GM10248 (cell line): Measurements from ENCODE around the gene QPCTL.
"Not testable (repeated sequence)": the region's sequence is repeated elsewhere in the genome, so short reads cannot be mapped to it uniquely, and the experiment has no call there.

Source experiments
- CTCF ChIA-PET: fragments of 300-600 bp; sonication (Branson Sonifier 250); formaldehyde crosslinking; extraction: SDS; loops from one replicate; lab custom pipeline; 2021; ENCODE audit warnings: antibody characterized with exemption; lab: Yijun Ruan, JAX
- POLR2A ChIA-PET: fragments of 350-650 bp; sonication (Branson Sonifier 250); formaldehyde crosslinking; extraction: SDS; loops from one replicate; lab custom pipeline; 2020; ENCODE audit warnings: antibody characterized with exemption; lab: Yijun Ruan, JAX
- DNase-seq: peaks from one replicate; pipeline ENCODE4 v3.0.0; 2012; ENCODE audit errors: extremely low spot score
- CTCF ChIP-seq: IDR thresholded peaks from 2 replicates; pipeline ENCODE4 v1.5.1; 2012; ENCODE audit warnings: mild to moderate bottlenecking, low read depth; ENCODE audit errors: extremely low read depth, missing control alignments, control extremely low read depth

The QPCTL gene

GRCh38 chr19:45717983-45718650 is 25.7 kb downstream of the QPCTL start:
- no peak for TF ChIP-seq CTCF
- no peak for DNase-seq
- ChIA-PET POLR2A (interaction anchor here (0.6 to 1.2 kb wide), 2 partner anchors 11 to 18 kb away, joined by 3 to 5 read pairs; no protein-coding TSS in a partner anchor), CTCF (interaction anchor here (0.6 to 8.3 kb wide), 7 partner anchors 12 to 232 kb away, joined by 3 to 45 read pairs (median 4); partner anchors contain the start of genes FBXO46, QPCTL and SNRPD2)

- POLR2A ChIA-PET, DNase-seq: not testable (repeated sequence)
- CTCF ChIA-PET: interaction anchor here (1.0 to 8.3 kb wide), 5 partner anchors 10 to 143 kb away, joined by 3 to 45 read pairs (median 3); partner anchors contain the start of genes FBXO46, QPCTL, SIX5 and SNRPD2
Observed at GRCh38 chr19:45720065-45720464, 27.6 kb downstream of the QPCTL start.

GRCh38 chr19:45728683-45729082 is 36.2 kb downstream of the QPCTL start:
- POLR2A ChIA-PET: not testable (repeated sequence)

GRCh38 chr19:45729800-45730290 is 37.4 kb downstream of the QPCTL start:
- ChIA-PET CTCF (interaction anchor here (1.1 to 3.4 kb wide), 5 partner anchors 11 to 40 kb away, joined by 3 to 17 read pairs (median 8); partner anchors contain the start of genes QPCTL and SIX5), POLR2A (interaction anchor here (0.6 to 1.5 kb wide), 4 partner anchors 12 to 100 kb away, joined by 3 read pairs; partner anchors contain the start of gene SIX5)
- peak; percentile 61 for DNase-seq
- TF ChIP-seq CTCF: no peak

More at GRCh38 chr19:45728683-45729082, 36.2 kb downstream of the QPCTL start:
- CTCF ChIA-PET, DNase-seq: not testable (repeated sequence)

- POLR2A ChIA-PET: interaction anchor here (0.9 to 1.5 kb wide), 2 partner anchors 14 to 38 kb away, joined by 3 read pairs; partner anchors contain the start of gene SIX5
- CTCF ChIA-PET: interaction anchor here (1.2 to 3.4 kb wide), 5 partner anchors 12 to 39 kb away, joined by 3 to 17 read pairs (median 12); partner anchors contain the start of genes QPCTL and SIX5
- DNase-seq: peak; percentile 96
- TF ChIP-seq CTCF: peak; percentile 19
Observed at GRCh38 chr19:45730368-45731288, 38.2 kb downstream of the QPCTL start, which contains the start of gene FBXO46. Gene FBXO46 (minus strand): TSS chr19:45730896. CDS start chr19:45713495, 17,401 bp downstream.

- POLR2A ChIA-PET: no interaction called here
- no peak for TF ChIP-seq CTCF
- CTCF ChIA-PET: interaction anchor here (0.8 to 1.6 kb wide), 3 partner anchors 36 to 149 kb away, joined by 3 to 7 read pairs (median 4); partner anchors contain the start of genes QPCTL and SIX5
- no peak for DNase-seq
Observed at GRCh38 chr19:45733160-45733810, 40.8 kb downstream of the QPCTL start, which contains the start of gene MEIOSIN. Gene MEIOSIN (plus strand): TSS chr19:45733439. CDS start chr19:45735377, 1,938 bp downstream.
